BE2C (cell line): Measurements from ENCODE around the gene MYO5B.

Experiments
- DNase-seq: peaks from one replicate; pipeline ENCODE4 v3.0.0-alpha.2; 2020
- H3K27me3 ChIP-seq: fragments of 250-450 bp; sonication (Bioruptor Pico); 2 replicates; pipeline ENCODE4 v1.5.1; 2020; ENCODE audit warnings: mild to moderate bottlenecking
- H3K36me3 ChIP-seq: fragments of 250-450 bp; sonication (Bioruptor Pico); 2 replicates; pipeline ENCODE4 v1.5.1; 2020; ENCODE audit warnings: mild to moderate bottlenecking
- H3K4me1 ChIP-seq: fragments of 250-450 bp; sonication (Bioruptor Pico); 2 replicates; pipeline ENCODE4 v1.5.1; 2020
- H3K4me3 ChIP-seq: 2 replicates; pipeline ENCODE4 v1.5.1; 2011; ENCODE audit warnings: low read depth, low read length
- H3K9me3 ChIP-seq: fragments of 250-450 bp; sonication (Bioruptor Pico); 2 replicates; pipeline ENCODE4 v1.5.1; 2020
- TF ChIP-seq, protein P1 (sequence below): IDR thresholded peaks from 2 replicates; pipeline ENCODE4 v1.5.1; 2012; ENCODE audit warnings: mild to moderate bottlenecking, low read depth, low read length

MYO5B gene

DNA sequence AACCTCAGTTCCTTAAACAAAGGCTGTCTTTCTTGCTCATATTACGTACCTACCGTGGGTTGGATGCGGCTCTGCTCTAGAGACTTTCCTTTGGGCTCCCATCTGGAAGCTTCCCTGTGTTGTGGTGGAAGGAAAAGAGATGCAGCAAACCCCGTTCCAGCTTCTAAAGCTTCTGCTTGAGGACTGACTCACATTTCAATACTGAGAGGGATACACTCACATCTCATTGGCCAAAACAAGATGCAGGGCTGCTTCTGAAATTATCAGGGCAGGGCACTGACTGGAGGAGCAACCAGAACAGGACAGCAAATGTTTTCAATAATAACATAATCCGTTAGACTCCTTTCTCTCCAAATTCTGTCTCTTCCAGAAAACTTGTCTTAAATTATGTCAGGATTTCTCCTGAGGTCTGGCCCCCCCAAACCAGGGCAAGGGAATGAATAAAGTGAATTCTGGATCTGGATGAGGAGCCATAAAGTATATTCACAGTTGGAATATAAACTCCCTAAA lies 4.5 kb upstream of the MYO5B start:
- Histone ChIP-seq H3K4me1 (no peaks in the 10 kb centered on the region), H3K36me3 (no peaks in the 10 kb centered on the region), H3K4me3 (no peak overlapping the region), H3K9me3 (no peaks in the 10 kb centered on the region), H3K27me3 (peaks cover 22% of the 10 kb centered on the region)
- TF ChIP-seq, protein P1, sequence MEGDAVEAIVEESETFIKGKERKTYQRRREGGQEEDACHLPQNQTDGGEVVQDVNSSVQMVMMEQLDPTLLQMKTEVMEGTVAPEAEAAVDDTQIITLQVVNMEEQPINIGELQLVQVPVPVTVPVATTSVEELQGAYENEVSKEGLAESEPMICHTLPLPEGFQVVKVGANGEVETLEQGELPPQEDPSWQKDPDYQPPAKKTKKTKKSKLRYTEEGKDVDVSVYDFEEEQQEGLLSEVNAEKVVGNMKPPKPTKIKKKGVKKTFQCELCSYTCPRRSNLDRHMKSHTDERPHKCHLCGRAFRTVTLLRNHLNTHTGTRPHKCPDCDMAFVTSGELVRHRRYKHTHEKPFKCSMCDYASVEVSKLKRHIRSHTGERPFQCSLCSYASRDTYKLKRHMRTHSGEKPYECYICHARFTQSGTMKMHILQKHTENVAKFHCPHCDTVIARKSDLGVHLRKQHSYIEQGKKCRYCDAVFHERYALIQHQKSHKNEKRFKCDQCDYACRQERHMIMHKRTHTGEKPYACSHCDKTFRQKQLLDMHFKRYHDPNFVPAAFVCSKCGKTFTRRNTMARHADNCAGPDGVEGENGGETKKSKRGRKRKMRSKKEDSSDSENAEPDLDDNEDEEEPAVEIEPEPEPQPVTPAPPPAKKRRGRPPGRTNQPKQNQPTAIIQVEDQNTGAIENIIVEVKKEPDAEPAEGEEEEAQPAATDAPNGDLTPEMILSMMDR: no peak
- no peak for DNase-seq

DNA sequence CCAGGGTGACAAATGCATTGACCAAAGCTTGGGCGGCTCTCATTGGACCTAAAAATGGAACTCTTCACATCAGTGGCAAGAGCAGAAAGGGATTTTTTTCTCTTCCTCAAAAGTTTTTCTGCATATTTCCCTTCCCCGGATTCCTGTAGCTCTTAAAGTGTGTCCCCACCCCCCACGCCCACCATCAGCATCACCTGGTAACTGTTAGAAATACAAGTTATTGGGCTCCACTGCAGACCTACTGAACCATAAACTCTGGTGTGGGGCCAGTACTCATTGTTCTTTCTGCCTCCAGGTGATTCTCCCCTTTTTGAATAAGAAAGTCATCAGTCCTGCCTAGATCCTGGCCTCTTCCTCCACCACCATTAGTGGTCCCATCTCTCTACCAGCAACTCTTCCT lies 1.3 kb upstream of the MYO5B start:
- TF ChIP-seq, protein P1: no peak
- no peaks in the 10 kb centered on the region for H3K9me3 ChIP-seq
- H3K4me1 ChIP-seq: no peaks in the 10 kb centered on the region
- no peak for DNase-seq
- H3K4me3 ChIP-seq: no peak overlapping the region
- H3K27me3 ChIP-seq: peaks cover 32% of the 10 kb centered on the region
- H3K36me3 ChIP-seq: no peaks in the 10 kb centered on the region

DNA sequence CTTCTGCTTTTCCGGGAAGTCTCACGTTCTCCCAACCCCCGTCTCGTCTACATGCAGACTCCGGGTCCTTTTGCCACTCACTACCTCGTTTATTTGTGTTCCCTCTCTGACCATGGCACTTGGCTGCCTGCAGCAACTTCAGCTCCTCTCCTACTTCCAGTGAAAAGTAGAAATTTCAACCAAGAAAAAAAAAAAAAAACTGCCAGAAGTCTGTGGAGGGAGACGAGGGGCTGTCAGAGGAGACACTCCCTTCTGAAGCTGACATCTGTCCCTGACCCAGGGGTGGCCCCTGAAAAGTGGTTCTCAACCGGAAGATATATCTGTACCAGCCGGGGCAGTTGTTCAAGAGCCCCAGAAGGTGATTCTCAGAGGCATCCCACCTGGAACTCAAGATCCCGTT lies 742 bp upstream of the MYO5B start:
- no peak for DNase-seq
- Histone ChIP-seq H3K4me3 (no peak overlapping the region), H3K27me3 (peaks cover 32% of the 10 kb centered on the region)

DNA sequence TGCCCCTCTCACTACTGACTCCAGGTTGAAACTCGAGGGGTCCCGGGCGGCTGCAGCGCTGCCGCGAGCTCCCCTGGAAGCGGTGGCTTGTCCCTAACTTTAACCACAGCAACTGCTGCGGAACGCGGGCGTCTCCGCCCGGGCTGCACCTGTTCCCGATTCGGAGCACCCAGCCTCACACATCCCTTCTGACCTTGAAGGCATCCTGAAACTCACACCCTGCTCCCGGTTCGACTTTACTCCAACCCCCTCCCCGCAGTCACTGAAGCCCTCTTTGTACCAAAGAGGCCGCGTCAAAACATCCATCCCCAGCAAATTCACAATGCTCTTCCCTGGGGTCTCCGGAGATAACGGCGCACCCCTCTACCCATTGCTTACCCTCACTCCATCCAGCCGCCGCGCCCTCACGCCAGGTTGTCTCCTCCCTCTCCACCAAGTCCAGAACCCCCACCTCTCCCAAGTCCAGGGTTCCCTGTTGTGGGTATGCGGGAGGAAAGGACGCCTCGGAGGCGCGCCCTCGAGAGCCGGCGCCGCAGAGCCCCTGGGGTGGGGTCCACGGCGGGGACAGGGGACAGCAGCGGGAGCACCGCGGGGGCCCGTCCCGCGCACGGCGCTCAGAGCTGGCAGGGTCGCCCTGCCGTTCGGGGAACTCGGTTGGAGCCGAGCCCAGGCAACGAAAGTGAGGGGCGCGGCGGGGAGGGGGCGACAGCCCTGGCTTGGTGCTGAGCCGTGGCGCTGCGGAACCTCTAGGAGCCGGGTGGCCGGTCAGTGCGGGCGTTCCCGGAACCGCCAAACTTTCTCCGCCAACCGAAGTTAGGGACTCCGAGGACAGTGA lies 934 bp downstream of the MYO5B start:
- Histone ChIP-seq H3K4me3 (no peak overlapping the region), H3K4me1 (no peaks in the 10 kb centered on the region), H3K36me3 (no peaks in the 10 kb centered on the region), H3K9me3 (no peaks in the 10 kb centered on the region), H3K27me3 (peaks cover 32% of the 10 kb centered on the region)
- TF ChIP-seq, protein P1: no peak
- DNase-seq: no peak

More for the DNA sequence above, 742 bp upstream of the MYO5B start:
- Histone ChIP-seq H3K4me1 (no peaks in the 10 kb centered on the region), H3K9me3 (no peaks in the 10 kb centered on the region), H3K36me3 (no peaks in the 10 kb centered on the region)
- TF ChIP-seq, protein P1: no peak

DNA sequence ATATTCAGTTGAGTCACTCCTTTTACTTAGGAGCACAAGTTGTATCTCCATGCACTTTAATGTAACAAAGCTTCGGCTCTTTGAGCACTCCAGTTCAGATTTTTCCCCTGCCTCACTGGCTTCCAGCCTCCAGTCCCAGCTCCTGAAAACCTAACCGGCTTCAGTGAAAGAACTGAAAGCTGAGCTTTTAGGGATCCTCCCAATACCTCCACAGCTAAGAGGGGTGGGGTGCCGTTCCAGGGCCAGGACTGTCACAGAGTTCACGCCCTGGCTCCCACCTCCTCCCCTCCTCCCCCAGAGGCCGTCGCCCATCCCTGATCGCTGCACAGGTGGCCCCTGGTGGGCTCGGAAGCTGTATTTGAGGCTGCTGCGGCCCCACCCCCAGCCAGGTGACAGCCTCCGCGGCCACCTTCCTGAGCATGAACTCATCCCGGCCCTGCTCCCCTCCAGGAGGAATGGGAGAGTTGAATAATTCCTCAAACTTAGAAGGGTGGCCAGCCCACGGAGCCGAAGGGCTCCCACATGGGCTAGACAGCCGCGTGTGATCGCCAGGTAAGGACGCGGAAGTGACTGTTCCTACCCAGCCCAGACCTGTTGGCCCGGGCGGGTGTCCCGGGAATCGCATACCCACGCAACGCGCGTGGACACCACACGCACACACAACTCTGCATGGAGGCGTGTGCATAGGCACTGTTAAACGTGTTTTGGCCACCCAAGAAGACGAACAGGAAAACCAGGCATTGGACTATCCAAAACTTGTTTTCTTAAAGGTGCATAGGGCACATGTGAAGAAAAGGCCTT lies 1.8 kb downstream of the MYO5B start:
- Histone ChIP-seq H3K4me1 (no peaks in the 10 kb centered on the region), H3K36me3 (no peaks in the 10 kb centered on the region), H3K9me3 (no peaks in the 10 kb centered on the region), H3K27me3 (peaks cover 32% of the 10 kb centered on the region), H3K4me3 (no peak overlapping the region)
- TF ChIP-seq, protein P1: no peak
- DNase-seq: no peak
